Ovary (tissue), 3 donors: Measurements from ENCODE around the gene B4GAT1.

Source experiments
- CTCF ChIP-seq, 3 donors: fragments of 450-650 bp in 2 of 3; fragments of 200-600 bp in 1 of 3; IDR thresholded peaks; one replicate each; pipeline versions ENCODE4 v1.5.1 to v1.8.0; 2016 to 2022; ENCODE audit warnings: antibody characterized with exemption in 3 of 3, mild to moderate bottlenecking in 1 of 3
- EP300 ChIP-seq: sonication (generic); formaldehyde crosslinking; IDR thresholded peaks from one replicate; pipeline ENCODE4 v1.6.1; 2017; ENCODE audit warnings: antibody characterized with exemption
- POLR2A ChIP-seq: fragments of 450-650 bp; IDR thresholded peaks from one replicate; pipeline ENCODE4 v1.6.1; 2017; ENCODE audit warnings: antibody characterized with exemption, mild to moderate bottlenecking, moderate library complexity
- donor health status: DM: no; HTN: no; CAD: no.

GRCh38 chr11:66391322-66391721 is 43.9 kb upstream of the B4GAT1 start:
- TF ChIP-seq CTCF (IDR thresholded peaks at IDR 0.05), result no peak
- TF ChIP-seq POLR2A, result no peak
- no peak for TF ChIP-seq EP300
